Effector CD8-positive, alpha-beta T cell (primary cell): ENCODE results near the gene ORAI3.

Experiments
- DNase-seq: peaks from one replicate; lab custom pipeline; 2025; lab: John Stamatoyannopoulos, UW

ORAI3 gene

GRCh38 chr16:30947859-30948666 is 805 bp upstream of the ORAI3 start:
- no peak for DNase-seq

DNA sequence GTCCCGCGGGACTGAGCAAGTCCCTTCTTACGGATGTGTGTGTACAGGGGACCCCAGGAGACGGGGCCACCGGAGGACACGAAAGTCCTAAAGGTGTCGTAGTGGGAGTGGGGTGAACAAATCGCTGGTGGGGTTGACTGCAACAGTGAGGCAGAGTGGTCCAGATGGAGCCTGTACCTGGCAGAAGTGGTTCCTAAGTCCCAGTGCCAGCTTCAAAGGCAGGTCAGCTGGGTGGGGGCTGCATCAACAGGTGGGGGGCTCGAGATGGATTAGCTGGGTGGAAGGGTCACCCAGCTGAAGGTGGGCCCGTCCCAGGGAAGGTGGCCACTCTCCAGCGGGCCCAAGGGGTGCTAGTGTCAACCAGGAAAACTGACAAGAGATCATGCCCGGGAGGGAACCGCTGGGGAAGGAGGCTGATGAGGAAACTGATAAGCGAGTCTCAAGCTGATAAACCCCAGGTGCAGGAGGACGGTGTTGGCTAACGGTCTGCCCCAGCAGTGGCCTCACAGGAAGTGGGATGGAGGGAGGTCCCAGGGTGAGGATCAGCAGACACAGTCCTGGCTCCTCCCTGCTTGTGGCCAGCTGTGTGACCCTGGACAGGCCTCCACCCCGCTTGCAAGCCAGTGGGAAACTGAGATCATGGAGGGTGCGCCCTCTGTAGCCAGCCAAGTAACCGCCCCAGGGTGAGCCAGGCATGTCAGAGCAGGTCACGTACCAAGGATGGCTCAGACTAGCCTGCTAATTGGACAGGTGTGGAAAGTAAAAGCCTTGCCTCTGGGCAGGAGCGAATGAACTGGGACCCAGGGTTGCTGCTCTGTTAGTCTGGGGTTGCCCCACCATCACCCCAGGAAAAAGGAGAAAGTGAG is 1.0 kb downstream of the ORAI3 start:
- DNase-seq = no peak

- DNase-seq = no peak
These were observed 1.7 kb downstream of the ORAI3 start for GRCh38 chr16:30950516-30951065.

GRCh38 chr16:30951193-30951592 is 2.3 kb downstream of the ORAI3 start:
- no peak for DNase-seq

DNA sequence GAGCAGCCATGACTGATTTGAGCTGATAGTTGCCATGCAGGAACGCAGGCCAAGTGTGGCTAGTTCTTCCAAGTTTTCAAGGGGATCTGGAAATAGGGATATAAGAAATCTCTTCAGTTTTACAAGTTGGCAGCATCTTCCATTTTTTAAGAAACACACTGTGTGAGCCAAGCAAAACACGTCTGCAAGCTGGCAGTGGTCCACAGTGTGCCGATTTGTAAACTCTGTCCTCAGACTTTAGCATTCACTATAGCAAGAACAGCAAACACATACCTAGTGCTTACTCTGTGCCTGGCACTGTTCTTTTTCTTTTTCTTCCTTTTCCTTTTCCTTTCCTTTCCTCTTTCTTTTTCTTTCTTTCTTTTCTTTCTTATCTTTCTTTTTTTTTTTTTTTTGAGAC is 2.9 kb downstream of the ORAI3 start:
- DNase-seq = no peak

GRCh38 chr16:30953111-30953510 is 4.2 kb downstream of the ORAI3 start:
- no peak for DNase-seq

DNA sequence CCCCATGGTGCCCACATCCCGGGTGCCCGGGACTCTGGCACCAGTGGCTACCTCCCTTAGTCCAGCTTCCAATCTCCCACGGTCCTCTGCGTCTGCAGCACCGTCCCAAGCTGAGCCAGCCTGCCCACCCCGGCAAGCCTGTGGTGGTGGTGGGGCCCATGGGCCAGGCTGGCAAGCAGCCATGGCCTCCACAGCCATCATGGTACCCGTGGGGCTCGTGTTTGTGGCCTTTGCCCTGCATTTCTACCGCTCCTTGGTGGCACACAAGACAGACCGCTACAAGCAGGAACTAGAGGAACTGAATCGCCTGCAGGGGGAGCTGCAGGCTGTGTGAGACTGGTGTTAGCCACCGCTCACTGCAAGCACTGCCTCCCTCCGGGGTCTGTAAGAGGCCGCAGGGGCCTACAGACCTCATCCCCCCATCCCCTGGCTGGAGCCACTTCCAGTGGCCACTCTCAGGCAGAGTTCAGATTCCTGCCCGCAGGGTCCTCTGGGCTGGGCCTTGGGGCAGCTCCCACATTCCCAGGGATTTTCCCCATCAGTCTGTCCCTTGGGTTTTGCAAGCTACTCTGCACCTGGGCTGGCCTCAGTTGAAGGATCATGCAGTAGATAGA is 4.8 kb downstream of the ORAI3 start:
- DNase-seq = peak; percentile 44

DNA sequence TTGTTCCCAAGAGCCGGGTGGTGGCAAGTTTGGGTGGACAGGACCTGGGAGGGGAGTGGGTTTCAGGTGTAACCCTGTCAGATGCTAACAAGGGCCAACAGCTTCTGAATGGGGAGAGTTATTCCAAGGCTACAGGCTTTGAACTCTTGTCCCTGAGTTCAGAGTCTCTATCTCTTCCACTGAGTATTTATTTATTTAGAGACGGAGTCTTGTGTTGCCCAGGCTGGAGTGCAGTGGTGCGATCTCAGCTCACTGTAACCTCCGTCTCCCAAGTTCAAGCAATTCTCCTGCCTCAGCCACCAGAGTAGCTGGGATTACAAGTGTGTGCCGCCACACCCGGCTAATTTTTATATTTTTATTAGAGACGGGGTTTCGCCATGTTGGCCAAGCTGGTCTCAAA is 6.1 kb downstream of the ORAI3 start:
- DNase-seq = no peak

DNA sequence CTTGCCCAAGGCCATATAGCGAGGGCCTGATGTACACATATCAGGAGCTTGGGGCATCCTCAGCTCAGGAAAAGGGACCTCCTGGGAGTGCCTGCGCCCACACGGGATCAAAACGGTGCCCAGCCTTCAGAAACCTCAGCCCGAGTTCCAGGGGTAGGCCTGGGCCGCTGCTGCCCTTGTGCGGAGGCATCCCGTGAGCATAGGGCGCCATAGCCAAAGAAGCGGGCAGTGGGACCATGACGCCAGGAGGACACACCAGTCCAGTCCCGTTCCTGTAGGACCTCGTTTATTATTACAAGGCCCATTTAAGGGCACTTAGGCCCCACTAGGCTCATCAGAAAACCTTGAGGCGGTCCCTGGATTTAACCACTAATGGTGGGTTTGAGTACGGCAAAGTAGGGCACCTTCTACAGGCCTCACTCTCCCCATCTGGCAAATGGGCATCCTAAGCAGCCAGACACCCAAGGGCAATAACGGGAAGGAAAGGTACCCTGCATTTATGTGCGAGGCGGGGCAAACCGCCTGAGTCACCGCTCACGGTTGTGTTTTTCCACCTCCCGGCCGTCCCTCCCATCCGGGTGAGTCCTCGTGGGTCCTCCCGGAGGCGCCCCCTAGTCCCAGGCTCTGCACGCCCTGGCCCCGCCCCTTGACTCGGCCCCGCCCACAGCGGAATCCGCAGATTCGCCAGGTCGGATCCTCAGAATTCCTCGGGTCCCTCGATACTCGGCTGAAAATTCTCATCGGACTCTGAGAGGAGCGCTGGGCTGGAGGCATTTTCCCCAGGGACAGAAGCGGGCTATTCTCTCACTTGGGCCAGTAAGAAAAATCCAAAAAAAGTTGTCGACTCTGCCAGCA is 8.0 kb downstream of the ORAI3 start:
- DNase-seq = peak; percentile 77

DNA sequence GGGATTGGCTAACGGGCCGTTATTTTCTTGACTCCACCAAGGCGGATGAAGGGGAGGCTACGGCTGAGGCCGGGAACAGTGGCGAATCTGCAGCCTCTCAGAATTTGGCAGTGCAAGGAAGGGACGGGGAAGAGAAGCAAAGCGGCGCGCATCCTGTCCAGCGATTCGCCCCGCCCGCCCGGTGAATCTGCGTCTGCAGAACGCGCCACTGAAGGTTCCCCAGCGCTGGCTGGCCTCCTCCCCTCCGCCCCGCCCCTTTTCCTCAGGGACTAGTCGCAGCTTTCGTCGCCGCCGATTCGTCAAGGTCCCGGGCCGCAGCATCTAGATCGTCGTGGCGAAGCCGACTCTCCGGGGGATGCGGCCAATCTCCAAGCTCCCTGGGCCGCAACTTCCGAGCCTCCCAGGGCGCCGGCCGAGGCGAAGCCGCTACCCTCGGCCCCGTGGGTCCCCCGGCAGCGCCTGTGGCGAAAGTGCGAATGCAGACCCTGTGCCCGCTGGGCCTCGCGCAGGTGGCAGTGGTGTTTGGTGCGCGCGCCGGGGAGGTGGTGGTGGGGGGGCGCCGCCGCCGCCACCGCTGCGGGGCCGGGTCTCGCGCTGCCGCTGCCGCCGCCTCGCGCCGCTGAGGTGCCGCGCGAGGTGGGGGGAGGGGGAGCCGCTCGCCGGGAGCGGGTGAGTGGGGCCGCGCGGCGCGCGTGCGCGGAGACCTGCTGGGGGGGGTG is 8.7 kb downstream of the ORAI3 start, which contains the start of gene SETD1A:
Gene SETD1A (plus strand): TSS at position 299 of the 719 bp plus-strand sequence. CDS start 978 bp downstream, outside the sequence.
- DNase-seq = peak; percentile 92

DNA sequence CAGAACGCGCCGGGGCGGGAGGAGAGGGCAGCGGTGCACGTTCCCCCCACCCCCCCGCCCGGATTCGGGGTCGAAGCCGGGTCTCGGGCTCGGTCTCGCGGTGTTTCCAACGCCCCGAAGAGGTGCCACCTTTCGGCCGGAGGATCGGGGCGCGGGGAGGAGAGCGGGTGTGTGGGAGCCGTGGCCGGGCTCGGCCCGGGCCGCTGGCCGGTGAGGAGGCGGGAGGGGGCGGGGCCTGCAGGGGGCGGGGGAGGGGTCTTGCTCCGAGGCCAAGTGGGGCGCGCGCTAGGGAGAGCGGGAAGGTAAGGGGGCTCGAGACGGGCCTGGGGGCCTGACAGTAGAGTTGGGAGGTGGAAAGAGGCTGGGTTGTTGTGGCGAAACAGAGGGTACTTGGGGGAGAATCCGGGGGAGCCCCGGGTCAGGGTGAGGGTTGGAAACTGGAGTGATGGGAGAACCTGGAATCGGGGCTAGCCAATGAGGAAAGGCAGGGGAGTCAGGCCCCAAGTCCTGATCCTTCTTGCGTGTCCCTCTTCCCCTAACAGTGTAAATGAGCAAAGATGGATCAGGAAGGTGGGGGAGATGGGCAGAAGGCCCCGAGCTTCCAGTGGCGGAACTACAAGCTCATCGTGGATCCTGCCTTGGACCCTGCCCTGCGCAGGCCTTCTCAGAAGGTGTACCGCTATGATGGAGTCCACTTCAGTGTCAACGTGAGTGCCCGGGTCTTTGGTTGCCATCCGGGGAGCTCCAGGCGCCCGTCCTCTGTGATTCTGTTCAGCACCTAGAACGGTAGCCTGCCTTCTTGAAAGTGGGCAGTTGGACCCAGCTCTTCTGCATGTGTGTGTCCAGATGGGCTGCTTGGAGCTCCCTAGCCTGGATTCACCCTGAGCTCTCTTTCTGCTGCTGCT is 9.6 kb downstream of the ORAI3 start:
- peak; percentile 79 for DNase-seq

DNA sequence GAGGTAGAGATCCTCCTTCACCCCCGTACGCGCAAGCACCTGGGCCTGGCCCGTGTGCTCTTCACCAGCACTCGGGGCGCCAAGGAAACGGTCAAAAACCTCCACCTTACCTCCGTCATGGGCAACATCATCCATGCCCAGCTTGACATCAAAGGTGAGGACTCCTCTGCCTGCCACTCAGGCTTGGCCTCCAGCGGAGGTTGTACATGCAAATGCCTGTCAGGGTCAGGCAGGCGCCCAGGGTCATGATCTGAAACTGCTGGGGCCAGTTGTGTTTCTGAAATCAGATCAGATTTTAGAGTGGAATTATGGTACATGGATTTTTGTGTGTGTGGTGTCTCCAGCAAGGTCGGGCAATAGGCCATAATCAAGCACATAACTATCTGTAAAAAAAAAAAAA is 12.5 kb downstream of the ORAI3 start:
- DNase-seq = no peak

DNA sequence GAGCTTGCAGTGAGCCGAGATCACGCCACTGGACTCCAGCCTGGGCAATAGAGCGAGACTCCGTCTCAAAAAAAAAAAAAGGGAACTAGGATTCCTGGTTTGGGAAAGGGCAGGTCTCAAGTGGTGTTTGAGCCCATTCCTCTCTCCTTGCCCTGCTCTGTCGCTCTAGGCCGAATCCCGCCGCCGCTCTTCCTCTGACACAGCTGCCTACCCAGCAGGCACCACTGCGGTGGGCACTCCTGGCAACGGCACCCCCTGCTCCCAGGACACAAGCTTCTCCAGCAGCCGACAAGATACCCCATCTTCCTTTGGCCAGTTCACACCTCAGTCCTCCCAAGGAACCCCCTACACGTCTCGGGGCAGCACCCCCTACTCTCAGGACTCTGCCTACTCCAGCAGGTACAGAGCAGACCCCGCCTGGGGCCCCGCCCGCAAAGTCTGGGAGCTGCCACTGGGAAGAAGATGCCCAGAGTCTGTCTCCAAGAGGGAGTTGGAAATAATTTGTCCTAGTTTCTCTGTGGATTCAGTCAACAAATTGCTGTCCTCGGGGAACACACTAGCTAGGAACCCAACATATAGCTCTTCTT is 15.2 kb downstream of the ORAI3 start:
- DNase-seq = no peak

- DNase-seq = no peak
These were observed 15.8 kb downstream of the ORAI3 start for GRCh38 chr16:30964574-30965226.

DNA sequence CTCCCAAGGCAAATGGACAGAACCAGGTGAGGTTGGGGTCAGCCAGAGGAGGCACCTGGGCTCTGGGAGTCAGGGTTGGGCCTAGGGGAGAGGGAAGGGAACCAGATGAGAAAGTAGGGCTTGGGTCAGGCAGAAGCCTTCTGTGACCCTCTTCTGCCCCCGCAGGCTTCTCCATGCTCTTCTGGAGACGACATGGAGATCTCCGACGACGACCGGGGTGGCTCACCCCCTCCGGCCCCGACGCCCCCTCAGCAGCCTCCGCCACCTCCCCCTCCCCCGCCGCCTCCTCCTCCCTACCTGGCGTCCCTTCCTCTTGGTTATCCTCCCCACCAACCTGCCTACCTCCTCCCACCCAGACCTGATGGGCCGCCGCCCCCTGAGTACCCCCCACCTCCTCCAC is 16.6 kb downstream of the ORAI3 start:
- no peak for DNase-seq

DNA sequence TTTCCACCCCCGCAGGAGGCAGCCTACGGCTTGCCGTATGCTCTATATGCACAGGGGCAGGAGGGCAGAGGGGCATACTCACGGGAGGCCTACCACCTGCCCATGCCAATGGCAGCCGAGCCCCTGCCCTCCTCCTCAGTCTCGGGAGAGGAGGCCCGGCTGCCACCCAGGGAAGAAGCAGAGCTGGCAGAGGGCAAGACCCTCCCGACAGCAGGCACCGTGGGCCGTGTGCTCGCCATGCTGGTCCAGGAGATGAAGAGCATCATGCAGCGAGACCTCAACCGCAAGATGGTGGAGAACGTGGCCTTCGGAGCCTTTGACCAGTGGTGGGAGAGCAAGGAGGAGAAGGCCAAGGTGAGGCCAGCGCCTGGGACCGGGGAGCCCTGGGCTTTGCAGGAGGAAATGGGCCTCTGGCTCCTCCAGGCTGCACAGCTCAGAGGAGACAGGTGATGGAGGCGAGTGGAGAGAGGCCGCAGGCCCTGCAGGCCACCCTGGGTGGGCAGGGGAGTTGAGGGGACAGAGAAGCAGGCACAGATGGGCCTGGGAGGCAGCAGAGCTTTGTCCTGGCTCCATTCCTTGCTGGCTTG is 17.3 kb downstream of the ORAI3 start:
- no peak for DNase-seq

DNA sequence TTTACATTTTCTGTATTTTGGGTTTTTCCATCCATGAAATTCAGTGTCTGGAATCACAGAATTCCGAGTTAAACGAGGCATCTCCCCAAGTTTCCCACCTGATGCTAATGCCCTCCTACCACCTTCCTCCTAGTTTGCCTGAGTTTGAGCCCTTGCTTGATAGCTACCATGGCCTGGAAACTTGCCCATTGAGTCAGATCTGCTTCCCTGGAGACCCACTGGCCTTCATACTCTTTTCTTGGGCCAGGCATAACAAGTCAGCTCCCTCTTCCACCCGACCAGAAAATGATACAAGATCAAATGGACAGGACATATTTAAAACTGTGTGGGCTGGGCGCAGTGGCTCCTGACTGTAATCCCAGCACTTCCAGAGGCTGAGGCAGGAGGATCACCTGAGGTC is 18.9 kb downstream of the ORAI3 start:
- no peak for DNase-seq

DNA sequence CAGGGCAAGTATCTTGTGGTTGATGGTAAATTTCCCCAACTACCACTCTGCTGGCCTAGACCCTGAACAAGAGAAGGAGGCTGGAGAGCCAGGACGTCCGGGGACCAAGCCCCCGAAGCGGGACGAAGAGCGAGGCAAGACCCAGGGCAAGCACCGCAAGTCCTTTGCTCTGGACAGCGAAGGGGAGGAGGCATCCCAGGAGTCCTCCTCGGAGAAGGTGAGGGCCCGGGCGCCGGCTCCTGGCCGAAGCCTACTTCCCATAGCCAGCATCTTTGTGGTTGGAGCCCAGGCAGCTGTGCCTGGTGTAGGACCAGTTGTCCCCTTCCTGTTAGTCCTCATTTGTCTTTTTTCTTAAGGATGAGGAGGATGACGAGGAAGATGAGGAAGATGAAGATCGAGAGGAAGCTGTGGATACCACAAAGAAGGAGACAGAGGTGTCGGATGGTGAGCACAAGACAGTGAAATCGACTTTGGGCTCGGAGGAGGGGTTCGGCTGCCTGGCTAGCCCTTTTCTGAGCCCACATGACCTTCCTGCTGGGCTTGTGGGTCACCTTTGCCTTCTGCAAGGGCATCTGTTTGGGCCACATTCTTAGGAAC is 20.5 kb downstream of the ORAI3 start:
- DNase-seq = no peak
